WTC11 (cell line): ENCODE results near the gene DDB1. TPM values are rescaled to one million over a fixed set of nuclear protein-coding genes. Genes with fewer than 3 reads are reported as not detected.

Source experiments
- ATAC-seq: fragments of 200-7000 bp; cut with Tn5 transposase; 2 replicates; pipeline ENCODE4 v1.10.0; 2021; ENCODE audit warnings: mild to moderate bottlenecking, moderate library complexity
- CTCF ChIA-PET: fragments of 300-600 bp; sonication (Branson Sonifier 250); formaldehyde crosslinking; loops from one replicate; lab custom pipeline; 2021; ENCODE audit warnings: antibody characterized with exemption; lab: Charles Lee
- POLR2A ChIA-PET: fragments of 350-600 bp; sonication (Branson Sonifier 250); formaldehyde crosslinking; loops from one replicate; lab custom pipeline; 2021; ENCODE audit warnings: antibody characterized with exemption; lab: Charles Lee
- DNase-seq: peaks from one replicate; pipeline ENCODE4 v3.0.0; 2021; ENCODE audit warnings: low spot score
- H3K27ac Mint-ChIP-seq: 2 replicates; pipeline ENCODE4 v1.8.0; 2021; ENCODE audit warnings: mixed read lengths
- H3K27me3 Mint-ChIP-seq: 2 replicates; pipeline ENCODE4 v1.8.0; 2021; ENCODE audit warnings: low read depth, mild to moderate bottlenecking, moderate library complexity, mixed read lengths
- H3K36me3 Mint-ChIP-seq: 2 replicates; pipeline ENCODE4 v1.8.0; 2021; ENCODE audit warnings: mixed read lengths
- H3K4me1 Mint-ChIP-seq: 2 replicates; pipeline ENCODE4 v1.8.0; 2022; ENCODE audit warnings: mixed read lengths
- H3K4me3 Mint-ChIP-seq: 2 replicates; pipeline ENCODE4 v1.8.0; 2021; ENCODE audit warnings: mild to moderate bottlenecking, moderate library complexity, mixed read lengths
- H3K9me3 Mint-ChIP-seq: 2 replicates; pipeline ENCODE4 v1.8.0; 2021; ENCODE audit warnings: mixed read lengths
- ELF4 ChIP-seq: sonication (generic); formaldehyde crosslinking; IDR thresholded peaks from 2 replicates; pipeline ENCODE4 v1.8.1; 2022; ENCODE audit warnings: low read depth, mild to moderate bottlenecking, moderate library complexity, missing genetic modification reagents
- ESRRA ChIP-seq: sonication (generic); formaldehyde crosslinking; IDR thresholded peaks from 2 replicates; pipeline ENCODE4 v1.8.1; 2022; ENCODE audit warnings: mild to moderate bottlenecking, missing genetic modification reagents, borderline replicate concordance
- ETV6 ChIP-seq: sonication (generic); formaldehyde crosslinking; IDR thresholded peaks from 2 replicates; pipeline ENCODE4 v1.8.1; 2022; ENCODE audit warnings: mild to moderate bottlenecking, missing genetic modification reagents
- FOXP1 ChIP-seq: sonication (generic); formaldehyde crosslinking; IDR thresholded peaks from 2 replicates; pipeline ENCODE4 v1.8.0; 2022; ENCODE audit warnings: missing genetic modification reagents, mild to moderate bottlenecking, moderate library complexity, borderline replicate concordance
- JUN ChIP-seq: sonication (generic); formaldehyde crosslinking; IDR thresholded peaks from 2 replicates; pipeline ENCODE4 v1.8.0; 2023; ENCODE audit warnings: mild to moderate bottlenecking, missing genetic modification reagents
- NR1H2 ChIP-seq: sonication (generic); formaldehyde crosslinking; IDR thresholded peaks from 2 replicates; pipeline ENCODE4 v1.9.0; 2021; ENCODE audit warnings: mild to moderate bottlenecking, moderate library complexity, missing genetic modification reagents
- OVOL2 ChIP-seq: fragments of 250-450 bp; sonication (Bioruptor Pico); IDR thresholded peaks from 2 replicates; pipeline ENCODE4 v1.9.0; 2021; ENCODE audit warnings: mild to moderate bottlenecking, borderline replicate concordance
- RELA ChIP-seq: sonication (generic); formaldehyde crosslinking; IDR thresholded peaks from 2 replicates; pipeline ENCODE4 v1.8.1; 2022; ENCODE audit warnings: missing genetic modification reagents, mild to moderate bottlenecking, borderline replicate concordance
- SOX15 ChIP-seq: fragments of 250-450 bp; sonication (Bioruptor Pico); IDR thresholded peaks from 2 replicates; pipeline ENCODE4 v1.9.0; 2021; ENCODE audit warnings: mild to moderate bottlenecking
- TCF7 ChIP-seq: sonication (generic); formaldehyde crosslinking; IDR thresholded peaks from 2 replicates; pipeline ENCODE4 v1.8.0; 2022; ENCODE audit warnings: mild to moderate bottlenecking, low read depth, missing genetic modification reagents, moderate library complexity
- ZBTB21 ChIP-seq: sonication (generic); formaldehyde crosslinking; IDR thresholded peaks from 2 replicates; pipeline ENCODE4 v1.8.1; 2023; ENCODE audit warnings: mild to moderate bottlenecking, missing genetic modification reagents, borderline replicate concordance
- ZNF263 ChIP-seq: sonication (generic); formaldehyde crosslinking; IDR thresholded peaks from 2 replicates; pipeline ENCODE4 v1.8.1; 2022; ENCODE audit warnings: low read depth, mild to moderate bottlenecking, moderate library complexity, missing genetic modification reagents
- ZNF396 ChIP-seq: fragments of 250-450 bp; sonication (Bioruptor Pico); IDR thresholded peaks from 2 replicates; pipeline ENCODE4 v1.8.0; 2021; ENCODE audit warnings: mild to moderate bottlenecking, moderate library complexity, borderline replicate concordance
- total RNA-seq: library from RNA; stranded (reverse); gene quantifications from 3 replicates; pipeline ENCODE4 v1.2.3, GENCODE V29; 2021
- TF ChIP-seq, protein P1 (sequence below): sonication (generic); formaldehyde crosslinking; conservative IDR thresholded peaks from 2 replicates; pipeline ENCODE4 v1.8.1; 2023; ENCODE audit warnings: mild to moderate bottlenecking, low read depth, missing genetic modification reagents, moderate library complexity
- TF ChIP-seq, protein P2 (sequence below): sonication (generic); formaldehyde crosslinking; conservative IDR thresholded peaks from 2 replicates; pipeline ENCODE4 v1.8.1; 2022; ENCODE audit warnings: mild to moderate bottlenecking, missing genetic modification reagents
- TF ChIP-seq, protein P3 (sequence below): sonication (generic); formaldehyde crosslinking; IDR thresholded peaks from 2 replicates; pipeline ENCODE4 v1.8.1; 2023; ENCODE audit warnings: mild to moderate bottlenecking, missing genetic modification reagents, moderate library complexity
- TF ChIP-seq, protein P4 (sequence below): sonication (generic); formaldehyde crosslinking; IDR thresholded peaks from 2 replicates; pipeline ENCODE4 v1.8.0; 2023; ENCODE audit warnings: missing genetic modification reagents, mild to moderate bottlenecking, borderline replicate concordance
- TF ChIP-seq, protein P5 (sequence below): fragments of 250-450 bp; sonication (Bioruptor Pico); conservative IDR thresholded peaks from 2 replicates; pipeline ENCODE4 v1.9.0; 2021; ENCODE audit warnings: mild to moderate bottlenecking

The DDB1 gene
- total RNA-seq, 1 experiment from 2014 or later = 316 TPM

DNA sequence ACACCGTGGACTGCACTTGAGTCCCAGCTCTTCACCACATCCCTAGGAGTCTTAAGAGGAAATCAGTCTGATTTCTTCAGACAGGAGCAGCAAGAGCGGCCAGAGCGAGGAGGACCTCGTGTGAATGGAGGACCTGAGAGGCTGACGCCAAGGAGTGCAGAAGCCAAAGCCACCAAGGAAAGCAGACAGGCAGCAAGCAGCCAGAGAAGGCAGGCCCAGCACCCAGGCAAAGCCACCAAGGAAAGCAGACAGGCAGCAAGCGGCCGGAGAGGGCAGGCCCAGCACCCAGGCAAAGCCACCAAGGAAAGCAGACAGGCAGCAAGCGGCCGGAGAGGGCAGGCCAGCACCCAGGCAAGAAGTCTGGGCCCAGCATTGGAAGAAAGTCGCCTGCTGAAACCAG is 17.0 kb upstream of the DDB1 start (continued):
- TF ChIP-seq TCF7 (no peak), NR1H2 (CRISPR knock-in tag) (no peak), RELA (CRISPR knock-in tag) (no peak), FOXP1 (no peak), SOX15 (CRISPR knock-in tag) (no peak)

DNA sequence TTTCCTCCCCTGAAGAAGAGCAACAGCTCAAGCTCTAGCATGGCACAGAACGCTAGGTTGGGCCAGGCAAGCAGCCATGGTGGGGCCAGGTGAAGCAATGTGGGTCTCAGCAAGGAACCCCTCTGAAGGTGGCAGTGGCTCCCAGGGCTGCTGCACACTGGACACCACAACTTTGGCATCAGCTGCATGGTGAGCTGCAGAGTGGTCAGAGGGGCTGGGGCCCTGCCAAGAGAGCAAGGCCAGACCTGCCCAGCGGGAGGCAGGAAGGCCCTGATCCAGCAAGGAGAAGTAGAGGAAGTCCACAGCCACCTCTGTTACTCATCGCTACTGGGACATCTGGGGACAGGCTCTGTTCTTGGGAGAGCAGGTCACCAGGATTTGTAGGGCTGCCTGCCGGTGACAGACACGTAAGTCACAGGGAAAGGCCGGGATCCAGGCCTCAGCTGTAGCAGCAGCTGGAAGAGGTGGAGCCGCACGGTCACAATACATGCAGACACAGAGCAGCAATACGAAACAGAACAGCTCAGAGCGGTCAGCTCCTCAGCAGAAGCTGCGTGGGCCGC is 16.4 kb upstream of the DDB1 start:
- POLR2A ChIA-PET = interaction anchor here (1.4 kb wide), 1 partner anchor 13 kb away, joined by 7 read pairs; the partner anchor contains the start of genes CYB561A3 and TMEM138
- Mint-ChIP-seq H3K27ac (no peak overlapping the region), H3K9me3 (no peaks in the 10 kb centered on the region), H3K4me1 (no peaks in the 10 kb centered on the region), H3K4me3 (no peak overlapping the region), H3K27me3 (no peaks in the 10 kb centered on the region), H3K36me3 (peaks cover 15% of the 10 kb centered on the region)
- TF ChIP-seq ZBTB21 (CRISPR knock-in tag) = no peak
- TF ChIP-seq ELF4 (CRISPR knock-in tag) = no peak
- TF ChIP-seq, protein P1, sequence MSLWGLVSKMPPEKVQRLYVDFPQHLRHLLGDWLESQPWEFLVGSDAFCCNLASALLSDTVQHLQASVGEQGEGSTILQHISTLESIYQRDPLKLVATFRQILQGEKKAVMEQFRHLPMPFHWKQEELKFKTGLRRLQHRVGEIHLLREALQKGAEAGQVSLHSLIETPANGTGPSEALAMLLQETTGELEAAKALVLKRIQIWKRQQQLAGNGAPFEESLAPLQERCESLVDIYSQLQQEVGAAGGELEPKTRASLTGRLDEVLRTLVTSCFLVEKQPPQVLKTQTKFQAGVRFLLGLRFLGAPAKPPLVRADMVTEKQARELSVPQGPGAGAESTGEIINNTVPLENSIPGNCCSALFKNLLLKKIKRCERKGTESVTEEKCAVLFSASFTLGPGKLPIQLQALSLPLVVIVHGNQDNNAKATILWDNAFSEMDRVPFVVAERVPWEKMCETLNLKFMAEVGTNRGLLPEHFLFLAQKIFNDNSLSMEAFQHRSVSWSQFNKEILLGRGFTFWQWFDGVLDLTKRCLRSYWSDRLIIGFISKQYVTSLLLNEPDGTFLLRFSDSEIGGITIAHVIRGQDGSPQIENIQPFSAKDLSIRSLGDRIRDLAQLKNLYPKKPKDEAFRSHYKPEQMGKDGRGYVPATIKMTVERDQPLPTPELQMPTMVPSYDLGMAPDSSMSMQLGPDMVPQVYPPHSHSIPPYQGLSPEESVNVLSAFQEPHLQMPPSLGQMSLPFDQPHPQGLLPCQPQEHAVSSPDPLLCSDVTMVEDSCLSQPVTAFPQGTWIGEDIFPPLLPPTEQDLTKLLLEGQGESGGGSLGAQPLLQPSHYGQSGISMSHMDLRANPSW = no peak
- TF ChIP-seq ETV6 (CRISPR knock-in tag) = no peak
- DNase-seq (no peak), ATAC-seq (no peak)
- CTCF ChIA-PET = interaction anchor here (0.7 to 2.9 kb wide), 4 partner anchors 13 to 177 kb away, joined by 3 to 21 read pairs (median 6); no protein-coding TSS in a partner anchor

DNA sequence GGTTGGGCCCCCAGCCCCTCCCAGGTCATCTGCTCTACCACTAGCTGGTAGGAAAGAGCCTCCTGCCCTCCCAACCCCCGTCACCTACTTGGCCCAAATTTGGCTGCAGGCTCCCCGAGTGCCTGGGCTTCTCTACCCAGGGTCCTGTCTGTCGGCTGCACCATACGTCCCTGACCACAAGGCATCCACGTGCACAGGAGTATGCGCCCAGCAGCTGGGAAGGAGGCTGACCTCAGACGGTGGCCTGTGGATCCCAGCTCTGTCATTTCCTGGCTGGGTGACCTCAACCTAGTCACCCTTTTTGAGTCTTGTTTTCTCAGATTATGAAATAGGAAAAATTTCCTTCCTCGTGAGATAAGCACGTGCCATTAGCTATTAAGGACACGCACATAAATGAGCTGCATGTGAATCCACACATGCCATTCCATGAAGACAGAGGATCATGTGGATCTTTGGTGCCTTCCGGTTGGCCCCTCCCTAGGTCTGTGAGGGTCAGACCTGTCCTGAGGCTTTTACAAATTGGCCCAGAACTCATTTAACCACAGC is 15.1 kb upstream of the DDB1 start:
- peak; percentile 40; the same call in 1 of the 2 replicates for ATAC-seq
- no peak overlapping the region for H3K4me3 Mint-ChIP-seq
- no peaks in the 10 kb centered on the region for H3K4me1 Mint-ChIP-seq
- H3K9me3 Mint-ChIP-seq = no peaks in the 10 kb centered on the region
- no peaks in the 10 kb centered on the region for H3K27me3 Mint-ChIP-seq
- ChIA-PET POLR2A (interaction anchor here (1.0 to 1.4 kb wide), 3 partner anchors 10 to 44 kb away, joined by 3 to 7 read pairs (median 4); partner anchors contain the start of genes CYB561A3, TMEM138 and TMEM216), CTCF (interaction anchor here (1.1 to 2.9 kb wide), 3 partner anchors 12 to 38 kb away, joined by 3 to 21 read pairs (median 8); partner anchors contain the start of gene TMEM138)
- peaks cover 9% of the 10 kb centered on the region for H3K36me3 Mint-ChIP-seq
- H3K27ac Mint-ChIP-seq = peak overlapping the region; percentile 16; the same call in 1 of the 2 replicates
- DNase-seq = no peak
- TF ChIP-seq, protein P2, sequence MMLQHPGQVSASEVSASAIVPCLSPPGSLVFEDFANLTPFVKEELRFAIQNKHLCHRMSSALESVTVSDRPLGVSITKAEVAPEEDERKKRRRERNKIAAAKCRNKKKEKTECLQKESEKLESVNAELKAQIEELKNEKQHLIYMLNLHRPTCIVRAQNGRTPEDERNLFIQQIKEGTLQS (CRISPR knock-in tag) = no peak
- TF ChIP-seq ZNF396 (CRISPR knock-in tag) = no peak
- no peak for TF ChIP-seq ESRRA (CRISPR knock-in tag)
- TF ChIP-seq, protein P3, sequence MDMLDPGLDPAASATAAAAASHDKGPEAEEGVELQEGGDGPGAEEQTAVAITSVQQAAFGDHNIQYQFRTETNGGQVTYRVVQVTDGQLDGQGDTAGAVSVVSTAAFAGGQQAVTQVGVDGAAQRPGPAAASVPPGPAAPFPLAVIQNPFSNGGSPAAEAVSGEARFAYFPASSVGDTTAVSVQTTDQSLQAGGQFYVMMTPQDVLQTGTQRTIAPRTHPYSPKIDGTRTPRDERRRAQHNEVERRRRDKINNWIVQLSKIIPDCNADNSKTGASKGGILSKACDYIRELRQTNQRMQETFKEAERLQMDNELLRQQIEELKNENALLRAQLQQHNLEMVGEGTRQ (CRISPR knock-in tag) = no peak
- TF ChIP-seq, protein P4, sequence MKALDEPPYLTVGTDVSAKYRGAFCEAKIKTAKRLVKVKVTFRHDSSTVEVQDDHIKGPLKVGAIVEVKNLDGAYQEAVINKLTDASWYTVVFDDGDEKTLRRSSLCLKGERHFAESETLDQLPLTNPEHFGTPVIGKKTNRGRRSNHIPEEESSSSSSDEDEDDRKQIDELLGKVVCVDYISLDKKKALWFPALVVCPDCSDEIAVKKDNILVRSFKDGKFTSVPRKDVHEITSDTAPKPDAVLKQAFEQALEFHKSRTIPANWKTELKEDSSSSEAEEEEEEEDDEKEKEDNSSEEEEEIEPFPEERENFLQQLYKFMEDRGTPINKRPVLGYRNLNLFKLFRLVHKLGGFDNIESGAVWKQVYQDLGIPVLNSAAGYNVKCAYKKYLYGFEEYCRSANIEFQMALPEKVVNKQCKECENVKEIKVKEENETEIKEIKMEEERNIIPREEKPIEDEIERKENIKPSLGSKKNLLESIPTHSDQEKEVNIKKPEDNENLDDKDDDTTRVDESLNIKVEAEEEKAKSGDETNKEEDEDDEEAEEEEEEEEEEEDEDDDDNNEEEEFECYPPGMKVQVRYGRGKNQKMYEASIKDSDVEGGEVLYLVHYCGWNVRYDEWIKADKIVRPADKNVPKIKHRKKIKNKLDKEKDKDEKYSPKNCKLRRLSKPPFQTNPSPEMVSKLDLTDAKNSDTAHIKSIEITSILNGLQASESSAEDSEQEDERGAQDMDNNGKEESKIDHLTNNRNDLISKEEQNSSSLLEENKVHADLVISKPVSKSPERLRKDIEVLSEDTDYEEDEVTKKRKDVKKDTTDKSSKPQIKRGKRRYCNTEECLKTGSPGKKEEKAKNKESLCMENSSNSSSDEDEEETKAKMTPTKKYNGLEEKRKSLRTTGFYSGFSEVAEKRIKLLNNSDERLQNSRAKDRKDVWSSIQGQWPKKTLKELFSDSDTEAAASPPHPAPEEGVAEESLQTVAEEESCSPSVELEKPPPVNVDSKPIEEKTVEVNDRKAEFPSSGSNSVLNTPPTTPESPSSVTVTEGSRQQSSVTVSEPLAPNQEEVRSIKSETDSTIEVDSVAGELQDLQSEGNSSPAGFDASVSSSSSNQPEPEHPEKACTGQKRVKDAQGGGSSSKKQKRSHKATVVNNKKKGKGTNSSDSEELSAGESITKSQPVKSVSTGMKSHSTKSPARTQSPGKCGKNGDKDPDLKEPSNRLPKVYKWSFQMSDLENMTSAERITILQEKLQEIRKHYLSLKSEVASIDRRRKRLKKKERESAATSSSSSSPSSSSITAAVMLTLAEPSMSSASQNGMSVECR = no peak
- TF ChIP-seq JUN (CRISPR knock-in tag) = no peak
- TF ChIP-seq, protein P5, sequence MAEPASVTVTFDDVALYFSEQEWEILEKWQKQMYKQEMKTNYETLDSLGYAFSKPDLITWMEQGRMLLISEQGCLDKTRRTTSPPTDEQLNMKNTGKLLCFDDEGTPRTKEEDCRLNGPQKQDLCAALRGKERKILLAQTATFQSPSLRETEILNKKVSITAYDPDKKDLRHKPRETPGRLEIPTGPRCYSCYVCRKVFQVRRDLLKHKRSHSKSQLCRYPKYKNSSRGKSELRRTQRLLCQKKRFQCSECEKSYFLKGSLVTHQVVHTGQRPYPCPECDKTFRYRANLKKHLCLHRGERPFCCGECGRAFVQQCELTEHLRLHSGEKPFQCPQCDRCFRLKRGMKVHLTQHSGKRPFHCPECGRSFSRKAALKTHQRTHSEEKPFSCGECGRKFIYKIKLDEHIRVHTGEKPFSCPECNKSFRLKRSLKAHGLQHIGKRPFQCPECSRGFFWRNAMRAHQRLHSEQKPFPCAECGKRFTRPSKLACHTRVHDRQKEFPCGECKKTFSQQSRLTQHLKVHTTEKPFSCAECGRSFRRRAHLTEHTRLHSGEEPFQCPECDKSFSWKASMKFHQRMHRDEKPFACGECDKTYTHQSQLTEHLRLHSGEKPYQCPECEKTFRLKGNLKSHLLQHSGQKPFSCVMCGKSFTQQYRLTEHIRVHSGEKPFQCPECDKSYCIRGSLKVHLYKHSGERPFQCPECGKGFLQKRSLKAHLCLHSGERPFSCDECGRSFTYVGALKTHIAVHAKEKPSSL = no peak
- TF ChIP-seq OVOL2 (CRISPR knock-in tag) = no peak
- no peak for TF ChIP-seq ZNF263 (CRISPR knock-in tag)
